GM23338 (cell line): Measurements from ENCODE around the gene ADPRH.

Source experiments
- EZH2 ChIP-seq: fragments of 200-600 bp; sonication (generic); IDR thresholded peaks from one replicate; pipeline ENCODE4 v1.8.0; 2017; ENCODE audit warnings: antibody characterized with exemption, mild to moderate bottlenecking, low read depth; ENCODE audit not compliant: unreplicated experiment
- EZH2phosphoT487 ChIP-seq: fragments of 200-600 bp; sonication (generic); IDR thresholded peaks from one replicate; pipeline ENCODE4 v1.8.1; 2018; ENCODE audit warnings: antibody characterized with exemption; ENCODE audit not compliant: unreplicated experiment
- JUNB ChIP-seq: IDR thresholded peaks from one replicate; pipeline ENCODE4 v1.6.1; 2016; ENCODE audit warnings: antibody characterized with exemption; ENCODE audit not compliant: unreplicated experiment
- NANOG ChIP-seq: IDR thresholded peaks from 2 replicates; pipeline ENCODE4 v1.6.1; 2016; ENCODE audit warnings: antibody characterized with exemption, borderline replicate concordance
- POLR2AphosphoS5 ChIP-seq: IDR thresholded peaks from 2 replicates; pipeline ENCODE4 v1.6.1; 2016; ENCODE audit warnings: antibody characterized with exemption, low read depth
- TF ChIP-seq, protein P1 (sequence below), 2 experiments: fragments of 200-600 bp in 1 of 2; sonication (generic) in 1 of 2; conservative IDR thresholded peaks; 2 replicates each; pipeline versions ENCODE4 v1.5.1 to v1.6.1; 2016 to 2017; ENCODE audit warnings: antibody characterized with exemption in 2 of 2, low read depth in 2 of 2, mild to moderate bottlenecking in 2 of 2, moderate library complexity in 1 of 2
- TF ChIP-seq, protein P2 (sequence below): IDR thresholded peaks from one replicate; pipeline ENCODE4 v1.6.1; 2018; ENCODE audit warnings: antibody characterized with exemption; ENCODE audit not compliant: unreplicated experiment
- TF ChIP-seq, protein P3 (sequence below): IDR thresholded peaks from 2 replicates; pipeline ENCODE4 v1.6.1; 2016; ENCODE audit warnings: antibody characterized with exemption

DNA sequence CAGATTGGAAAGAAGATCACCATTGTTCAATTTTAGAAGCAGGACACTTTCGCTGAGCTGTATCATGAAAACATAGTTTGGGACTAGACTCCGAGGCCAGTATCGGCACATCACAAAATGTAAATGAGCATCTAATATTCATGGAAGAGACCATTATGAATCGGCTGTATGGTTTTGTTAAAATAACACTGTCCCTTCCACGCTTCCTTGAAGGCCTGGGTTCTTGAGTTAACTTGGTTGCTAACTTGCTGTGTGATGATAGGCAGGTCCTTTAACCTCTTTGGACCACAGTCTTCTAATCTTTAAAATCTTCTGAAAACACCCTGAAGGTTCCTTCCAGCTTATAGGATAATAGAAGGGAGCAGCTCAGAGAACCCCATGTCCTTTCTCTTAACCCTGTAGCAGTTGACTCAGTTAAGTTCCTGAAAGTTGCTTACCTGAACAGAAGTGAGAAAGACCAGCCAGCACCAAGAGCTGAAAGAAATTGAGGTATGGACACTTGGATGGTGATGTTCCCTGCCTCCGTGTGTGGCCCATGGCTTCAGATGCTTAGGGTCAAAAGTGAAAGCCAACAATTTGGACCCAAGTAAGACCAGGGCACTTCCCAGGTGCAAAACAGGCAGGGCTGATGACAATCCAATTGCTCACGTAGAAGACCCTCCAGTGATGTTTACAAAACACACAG, 22.0 kb upstream of the ADPRH start:
- TF ChIP-seq, protein P1, sequence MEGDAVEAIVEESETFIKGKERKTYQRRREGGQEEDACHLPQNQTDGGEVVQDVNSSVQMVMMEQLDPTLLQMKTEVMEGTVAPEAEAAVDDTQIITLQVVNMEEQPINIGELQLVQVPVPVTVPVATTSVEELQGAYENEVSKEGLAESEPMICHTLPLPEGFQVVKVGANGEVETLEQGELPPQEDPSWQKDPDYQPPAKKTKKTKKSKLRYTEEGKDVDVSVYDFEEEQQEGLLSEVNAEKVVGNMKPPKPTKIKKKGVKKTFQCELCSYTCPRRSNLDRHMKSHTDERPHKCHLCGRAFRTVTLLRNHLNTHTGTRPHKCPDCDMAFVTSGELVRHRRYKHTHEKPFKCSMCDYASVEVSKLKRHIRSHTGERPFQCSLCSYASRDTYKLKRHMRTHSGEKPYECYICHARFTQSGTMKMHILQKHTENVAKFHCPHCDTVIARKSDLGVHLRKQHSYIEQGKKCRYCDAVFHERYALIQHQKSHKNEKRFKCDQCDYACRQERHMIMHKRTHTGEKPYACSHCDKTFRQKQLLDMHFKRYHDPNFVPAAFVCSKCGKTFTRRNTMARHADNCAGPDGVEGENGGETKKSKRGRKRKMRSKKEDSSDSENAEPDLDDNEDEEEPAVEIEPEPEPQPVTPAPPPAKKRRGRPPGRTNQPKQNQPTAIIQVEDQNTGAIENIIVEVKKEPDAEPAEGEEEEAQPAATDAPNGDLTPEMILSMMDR (conservative IDR thresholded peaks at IDR 0.05; ENCODE audit: low read depth in 2 of 2): no peak
- TF ChIP-seq POLR2AphosphoS5 (no peak), JUNB (no peak), NANOG (no peak), EZH2 (no peak), EZH2phosphoT487 (no peak)
- TF ChIP-seq, protein P2, sequence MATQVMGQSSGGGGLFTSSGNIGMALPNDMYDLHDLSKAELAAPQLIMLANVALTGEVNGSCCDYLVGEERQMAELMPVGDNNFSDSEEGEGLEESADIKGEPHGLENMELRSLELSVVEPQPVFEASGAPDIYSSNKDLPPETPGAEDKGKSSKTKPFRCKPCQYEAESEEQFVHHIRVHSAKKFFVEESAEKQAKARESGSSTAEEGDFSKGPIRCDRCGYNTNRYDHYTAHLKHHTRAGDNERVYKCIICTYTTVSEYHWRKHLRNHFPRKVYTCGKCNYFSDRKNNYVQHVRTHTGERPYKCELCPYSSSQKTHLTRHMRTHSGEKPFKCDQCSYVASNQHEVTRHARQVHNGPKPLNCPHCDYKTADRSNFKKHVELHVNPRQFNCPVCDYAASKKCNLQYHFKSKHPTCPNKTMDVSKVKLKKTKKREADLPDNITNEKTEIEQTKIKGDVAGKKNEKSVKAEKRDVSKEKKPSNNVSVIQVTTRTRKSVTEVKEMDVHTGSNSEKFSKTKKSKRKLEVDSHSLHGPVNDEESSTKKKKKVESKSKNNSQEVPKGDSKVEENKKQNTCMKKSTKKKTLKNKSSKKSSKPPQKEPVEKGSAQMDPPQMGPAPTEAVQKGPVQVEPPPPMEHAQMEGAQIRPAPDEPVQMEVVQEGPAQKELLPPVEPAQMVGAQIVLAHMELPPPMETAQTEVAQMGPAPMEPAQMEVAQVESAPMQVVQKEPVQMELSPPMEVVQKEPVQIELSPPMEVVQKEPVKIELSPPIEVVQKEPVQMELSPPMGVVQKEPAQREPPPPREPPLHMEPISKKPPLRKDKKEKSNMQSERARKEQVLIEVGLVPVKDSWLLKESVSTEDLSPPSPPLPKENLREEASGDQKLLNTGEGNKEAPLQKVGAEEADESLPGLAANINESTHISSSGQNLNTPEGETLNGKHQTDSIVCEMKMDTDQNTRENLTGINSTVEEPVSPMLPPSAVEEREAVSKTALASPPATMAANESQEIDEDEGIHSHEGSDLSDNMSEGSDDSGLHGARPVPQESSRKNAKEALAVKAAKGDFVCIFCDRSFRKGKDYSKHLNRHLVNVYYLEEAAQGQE: no peak
- TF ChIP-seq, protein P3, sequence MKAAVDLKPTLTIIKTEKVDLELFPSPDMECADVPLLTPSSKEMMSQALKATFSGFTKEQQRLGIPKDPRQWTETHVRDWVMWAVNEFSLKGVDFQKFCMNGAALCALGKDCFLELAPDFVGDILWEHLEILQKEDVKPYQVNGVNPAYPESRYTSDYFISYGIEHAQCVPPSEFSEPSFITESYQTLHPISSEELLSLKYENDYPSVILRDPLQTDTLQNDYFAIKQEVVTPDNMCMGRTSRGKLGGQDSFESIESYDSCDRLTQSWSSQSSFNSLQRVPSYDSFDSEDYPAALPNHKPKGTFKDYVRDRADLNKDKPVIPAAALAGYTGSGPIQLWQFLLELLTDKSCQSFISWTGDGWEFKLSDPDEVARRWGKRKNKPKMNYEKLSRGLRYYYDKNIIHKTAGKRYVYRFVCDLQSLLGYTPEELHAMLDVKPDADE: no peak
